ENCODE data around the gene WDR75. TPM values are rescaled to one million over a fixed set of nuclear protein-coding genes. Genes with fewer than 3 reads are reported as not detected.
"Not testable (repeated sequence)": the region's sequence is repeated elsewhere in the genome, so short reads cannot be mapped to it uniquely, and the experiment has no call there.

The WDR75 gene
- total RNA-seq, 1 experiment from 2014 or later = 52.5 TPM

DNA sequence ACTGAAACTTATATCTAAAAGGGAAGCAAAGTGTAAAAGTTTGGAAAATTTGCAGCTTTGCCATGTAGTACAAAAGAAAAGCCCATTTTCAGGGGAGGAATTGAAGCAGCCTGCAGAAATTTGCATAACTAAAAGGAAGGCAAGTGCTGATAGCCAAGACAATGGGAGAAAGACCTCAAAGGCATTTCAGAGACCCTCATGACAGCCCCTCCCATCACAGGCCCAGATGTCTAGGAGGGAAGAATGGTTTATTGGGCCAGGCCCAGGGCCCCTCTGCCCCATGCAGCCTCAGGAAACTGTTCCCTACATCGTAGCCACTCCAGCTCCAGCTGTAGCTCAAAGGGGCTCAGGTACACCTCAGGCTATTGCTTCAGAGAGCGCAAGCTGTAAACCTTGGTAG, 14.4 kb upstream of the WDR75 start:
- no peaks in the 10 kb centered on the region for H3K27me3 Mint-ChIP-seq (ENCODE audit: insufficient read depth, unreplicated experiment)
- no peaks in the 10 kb centered on the region for H3K9me3 Mint-ChIP-seq (ENCODE audit: unreplicated experiment)
- ChIA-PET CTCF (interaction anchor here (1.2 kb wide), 1 partner anchor 913 kb away, joined by 3 read pairs; no protein-coding TSS in a partner anchor), POLR2A (interaction anchor here (0.5 kb wide), 1 partner anchor 1333 kb away, joined by 3 read pairs; no protein-coding TSS in a partner anchor)
- no peak overlapping the region for H3K4me3 Mint-ChIP-seq (ENCODE audit: unreplicated experiment)
- H3K4me1 Mint-ChIP-seq (ENCODE audit: insufficient read depth, unreplicated experiment) = no peaks in the 10 kb centered on the region
- intact Hi-C loops (cut with micrococcal nuclease) = no loop called here
- TF ChIP-seq, protein P1, sequence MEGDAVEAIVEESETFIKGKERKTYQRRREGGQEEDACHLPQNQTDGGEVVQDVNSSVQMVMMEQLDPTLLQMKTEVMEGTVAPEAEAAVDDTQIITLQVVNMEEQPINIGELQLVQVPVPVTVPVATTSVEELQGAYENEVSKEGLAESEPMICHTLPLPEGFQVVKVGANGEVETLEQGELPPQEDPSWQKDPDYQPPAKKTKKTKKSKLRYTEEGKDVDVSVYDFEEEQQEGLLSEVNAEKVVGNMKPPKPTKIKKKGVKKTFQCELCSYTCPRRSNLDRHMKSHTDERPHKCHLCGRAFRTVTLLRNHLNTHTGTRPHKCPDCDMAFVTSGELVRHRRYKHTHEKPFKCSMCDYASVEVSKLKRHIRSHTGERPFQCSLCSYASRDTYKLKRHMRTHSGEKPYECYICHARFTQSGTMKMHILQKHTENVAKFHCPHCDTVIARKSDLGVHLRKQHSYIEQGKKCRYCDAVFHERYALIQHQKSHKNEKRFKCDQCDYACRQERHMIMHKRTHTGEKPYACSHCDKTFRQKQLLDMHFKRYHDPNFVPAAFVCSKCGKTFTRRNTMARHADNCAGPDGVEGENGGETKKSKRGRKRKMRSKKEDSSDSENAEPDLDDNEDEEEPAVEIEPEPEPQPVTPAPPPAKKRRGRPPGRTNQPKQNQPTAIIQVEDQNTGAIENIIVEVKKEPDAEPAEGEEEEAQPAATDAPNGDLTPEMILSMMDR (IDR thresholded peaks at IDR 0.05; ENCODE audit: unreplicated experiment) = no peak
- no TSS peak for BruUV-seq (replicated peaks)
- H3K36me3 Mint-ChIP-seq (ENCODE audit: insufficient read depth, unreplicated experiment) = peaks cover 4% of the 10 kb centered on the region
- no peak overlapping the region for H3K27ac Mint-ChIP-seq (ENCODE audit: low read depth, unreplicated experiment)
- no peak for DNase-seq (ENCODE audit: unreplicated experiment)

DNA sequence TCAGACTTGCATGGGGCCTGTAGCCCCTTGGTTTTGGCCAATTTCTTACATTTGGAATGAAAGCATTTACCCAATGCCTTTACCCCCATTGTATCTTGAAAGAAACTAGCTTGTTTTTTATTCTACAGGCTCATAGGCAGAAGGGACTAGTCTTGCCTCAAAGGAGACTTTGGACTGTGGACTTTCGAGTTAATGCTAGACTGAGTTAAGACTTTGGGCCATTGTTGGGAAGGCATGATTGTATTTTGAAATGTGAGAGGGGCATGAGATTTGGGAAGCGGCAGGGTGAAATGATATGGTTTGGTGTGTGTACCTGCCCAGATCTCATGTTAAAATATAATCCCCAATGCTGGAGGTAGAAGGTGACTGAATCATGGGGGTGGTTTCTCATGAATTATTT, 13.4 kb upstream of the WDR75 start:
- BruUV-seq (replicated peaks) = TSS peak; percentile 10
- CTCF ChIA-PET = interaction anchor here (1.2 kb wide), 1 partner anchor 914 kb away, joined by 3 read pairs; no protein-coding TSS in a partner anchor
- no peaks in the 10 kb centered on the region for H3K9me3 Mint-ChIP-seq (ENCODE audit: unreplicated experiment)

DNA sequence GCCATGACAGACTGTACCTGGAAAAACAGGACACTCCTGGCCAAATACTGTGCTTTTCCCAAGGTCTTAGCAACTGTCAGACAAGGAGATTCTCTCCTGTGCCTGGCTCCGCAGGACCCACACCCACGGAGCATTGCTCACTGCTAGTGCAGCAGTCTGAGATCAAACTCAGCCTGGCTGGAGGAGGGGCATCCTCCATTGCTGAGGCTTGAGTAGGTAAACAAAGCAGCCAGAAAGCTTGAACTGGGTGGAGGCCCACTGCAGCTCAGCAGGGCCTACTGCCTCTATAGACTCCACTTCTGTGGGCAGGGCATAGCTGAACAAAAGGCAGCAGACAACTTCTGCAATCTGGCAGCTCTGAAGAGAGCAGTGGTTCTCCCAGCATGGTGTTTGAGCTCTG, 10.8 kb upstream of the WDR75 start:
- H3K36me3 Mint-ChIP-seq (ENCODE audit: insufficient read depth, unreplicated experiment); H3K4me1 Mint-ChIP-seq (ENCODE audit: insufficient read depth, unreplicated experiment); POLR2A ChIA-PET; intact Hi-C loops (cut with micrococcal nuclease); H3K9me3 Mint-ChIP-seq (ENCODE audit: unreplicated experiment); H3K27me3 Mint-ChIP-seq (ENCODE audit: insufficient read depth, unreplicated experiment); H3K4me3 Mint-ChIP-seq (ENCODE audit: unreplicated experiment); BruUV-seq (replicated peaks); H3K27ac Mint-ChIP-seq (ENCODE audit: low read depth, unreplicated experiment); DNase-seq (ENCODE audit: unreplicated experiment): not testable (repeated sequence)
- CTCF ChIA-PET = interaction anchor here (0.7 to 1.8 kb wide), 2 partner anchors 18 to 50 kb away, joined by 3 to 5 read pairs; no protein-coding TSS in a partner anchor

More for the DNA sequence above, 13.4 kb upstream of the WDR75 start:
- H3K36me3 Mint-ChIP-seq (ENCODE audit: insufficient read depth, unreplicated experiment) = peaks cover 5% of the 10 kb centered on the region
- TF ChIP-seq, protein P1 (IDR thresholded peaks at IDR 0.05; ENCODE audit: unreplicated experiment) = no peak
- no peak for DNase-seq (ENCODE audit: unreplicated experiment)
- no peak overlapping the region for H3K4me3 Mint-ChIP-seq (ENCODE audit: unreplicated experiment)
- H3K27ac Mint-ChIP-seq (ENCODE audit: low read depth, unreplicated experiment) = no peak overlapping the region
- no peaks in the 10 kb centered on the region for H3K27me3 Mint-ChIP-seq (ENCODE audit: insufficient read depth, unreplicated experiment)
- POLR2A ChIA-PET = no interaction called here
- intact Hi-C loops (cut with micrococcal nuclease) = no loop called here
- no peaks in the 10 kb centered on the region for H3K4me1 Mint-ChIP-seq (ENCODE audit: insufficient read depth, unreplicated experiment)

DNA sequence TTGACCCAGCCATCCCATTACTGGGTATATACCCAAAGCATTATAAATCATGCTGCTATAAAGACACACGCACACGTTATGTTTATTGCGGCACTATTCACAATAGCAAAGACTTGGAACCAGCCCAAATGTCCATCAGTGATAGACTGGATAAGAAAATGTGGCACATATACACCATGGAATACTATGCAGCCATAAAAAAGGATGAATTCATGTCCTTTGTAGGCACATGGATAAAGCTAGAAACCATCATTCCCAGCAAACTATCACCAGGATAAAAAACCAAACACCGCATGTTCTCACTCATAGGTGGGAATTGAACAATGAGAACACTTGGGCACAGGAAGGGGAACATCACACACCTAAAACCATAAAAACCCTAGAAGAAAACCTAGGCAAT, 5.5 kb upstream of the WDR75 start:
- POLR2A ChIA-PET; H3K27me3 Mint-ChIP-seq (ENCODE audit: insufficient read depth, unreplicated experiment); H3K27ac Mint-ChIP-seq (ENCODE audit: low read depth, unreplicated experiment); H3K9me3 Mint-ChIP-seq (ENCODE audit: unreplicated experiment); DNase-seq (ENCODE audit: unreplicated experiment); H3K36me3 Mint-ChIP-seq (ENCODE audit: insufficient read depth, unreplicated experiment); intact Hi-C loops (cut with micrococcal nuclease); BruUV-seq (replicated peaks); H3K4me3 Mint-ChIP-seq (ENCODE audit: unreplicated experiment): not testable (repeated sequence)
- peaks cover 22% of the 10 kb centered on the region for H3K4me1 Mint-ChIP-seq (ENCODE audit: insufficient read depth, unreplicated experiment)
- CTCF ChIA-PET = interaction anchor here (0.8 kb wide), 1 partner anchor 123 kb away, joined by 3 read pairs; no protein-coding TSS in a partner anchor

DNA sequence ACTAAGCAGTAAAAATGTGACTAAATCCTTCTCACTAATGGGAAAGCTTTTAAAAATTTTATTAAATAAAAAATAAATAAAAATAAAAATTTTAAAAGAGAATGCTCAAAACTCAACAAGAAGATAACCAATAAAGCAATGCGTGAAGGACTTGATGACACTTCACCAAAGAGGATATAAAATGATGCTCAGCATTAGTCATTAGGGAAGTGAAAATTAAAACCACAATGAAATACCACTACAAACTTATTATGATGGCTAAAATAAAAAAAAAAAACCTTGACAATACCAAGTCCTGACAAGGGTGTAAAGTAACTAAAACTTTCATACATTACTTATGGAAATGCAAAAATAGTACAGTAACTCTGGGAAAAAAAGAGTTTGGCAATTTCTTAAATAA, 3.3 kb upstream of the WDR75 start:
- TF ChIP-seq, protein P1 (IDR thresholded peaks at IDR 0.05; ENCODE audit: unreplicated experiment) = no peak
- Mint-ChIP-seq H3K4me3 (ENCODE audit: unreplicated experiment) (no peak overlapping the region), H3K9me3 (ENCODE audit: unreplicated experiment) (no peaks in the 10 kb centered on the region), H3K27ac (ENCODE audit: low read depth, unreplicated experiment) (no peak overlapping the region), H3K4me1 (ENCODE audit: insufficient read depth, unreplicated experiment) (peaks cover 22% of the 10 kb centered on the region), H3K27me3 (ENCODE audit: insufficient read depth, unreplicated experiment) (no peaks in the 10 kb centered on the region), H3K36me3 (ENCODE audit: insufficient read depth, unreplicated experiment) (peaks cover 2% of the 10 kb centered on the region)
- no TSS peak for BruUV-seq (replicated peaks)
- intact Hi-C loops (cut with micrococcal nuclease) = no loop called here
- CTCF ChIA-PET = no interaction called here
- no peak for DNase-seq (ENCODE audit: unreplicated experiment)
- POLR2A ChIA-PET = no interaction called here

All from MCF 10A (cell line).